HG03342 (cell line): ENCODE data around the gene DCAF4L1.

Experiments
- ATAC-seq: cut with Tn5 transposase; IDR thresholded peaks from one replicate; pipeline ENCODE4 v1.9.1; 2021; ENCODE audit warnings: mild to moderate bottlenecking, moderate library complexity; ENCODE audit not compliant: unreplicated experiment

Gene DCAF4L1, protein sequence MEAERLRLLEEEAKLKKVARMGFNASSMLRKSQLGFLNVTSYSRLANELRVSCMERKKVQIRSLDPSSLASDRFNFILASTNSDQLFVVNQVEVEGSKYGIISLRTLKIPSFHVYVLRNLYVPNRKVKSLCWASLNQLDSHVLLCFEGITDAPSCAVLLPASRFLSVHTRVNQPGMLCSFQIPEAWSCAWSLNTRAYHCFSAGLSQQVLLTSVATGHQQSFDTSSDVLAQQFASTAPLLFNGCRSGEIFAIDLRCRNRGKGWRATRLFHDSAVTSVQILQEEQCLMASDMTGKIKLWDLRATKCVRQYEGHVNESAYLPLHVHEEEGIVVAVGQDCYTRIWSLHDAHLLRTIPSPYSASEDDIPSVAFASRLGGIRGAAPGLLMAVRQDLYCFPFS

DNA sequence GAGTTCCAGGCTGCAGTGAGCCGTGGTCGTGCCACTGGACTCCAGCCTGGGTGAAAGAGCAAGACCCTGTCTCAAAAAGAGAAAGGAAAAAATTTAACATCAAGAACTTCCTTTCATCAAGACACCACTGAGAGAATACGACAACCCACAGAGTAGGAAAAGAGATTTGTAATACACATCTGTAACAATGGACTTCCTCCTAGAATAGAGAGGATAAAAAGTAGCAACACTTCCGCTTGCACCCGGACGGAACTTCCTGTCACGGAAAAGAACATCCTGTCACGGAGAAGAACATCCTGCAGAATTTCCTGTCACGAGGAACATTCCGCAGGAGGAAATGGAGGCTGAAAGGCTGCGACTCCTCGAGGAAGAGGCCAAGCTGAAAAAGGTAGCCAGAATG is at the start of gene DCAF4L1:
TSS of gene DCAF4L1 (plus strand) at position 301 of the 400 bp plus-strand sequence. CDS start at position 338, 37 bp downstream.
- ATAC-seq: no peak

DNA sequence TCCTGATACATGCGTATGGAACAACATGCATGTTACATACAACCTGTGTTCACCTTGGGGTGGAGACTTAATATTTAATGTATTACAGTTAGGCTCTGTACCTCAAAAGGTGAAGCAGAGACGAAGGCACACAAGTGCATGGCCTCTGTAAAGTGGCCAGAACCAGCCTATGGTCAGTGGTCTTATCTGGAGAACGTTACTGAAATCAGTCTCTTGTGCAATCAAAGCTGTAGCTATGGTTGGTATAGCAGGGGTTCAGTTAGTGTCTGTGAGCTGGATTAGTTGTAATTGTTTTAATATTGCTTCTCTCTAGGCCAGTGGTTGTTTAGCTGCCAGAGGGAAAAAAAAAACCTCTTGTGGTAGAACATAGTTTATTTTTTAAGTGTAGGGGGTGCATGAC is 48.6 kb upstream of the DCAF4L1 start:
- ATAC-seq: no peak

DNA sequence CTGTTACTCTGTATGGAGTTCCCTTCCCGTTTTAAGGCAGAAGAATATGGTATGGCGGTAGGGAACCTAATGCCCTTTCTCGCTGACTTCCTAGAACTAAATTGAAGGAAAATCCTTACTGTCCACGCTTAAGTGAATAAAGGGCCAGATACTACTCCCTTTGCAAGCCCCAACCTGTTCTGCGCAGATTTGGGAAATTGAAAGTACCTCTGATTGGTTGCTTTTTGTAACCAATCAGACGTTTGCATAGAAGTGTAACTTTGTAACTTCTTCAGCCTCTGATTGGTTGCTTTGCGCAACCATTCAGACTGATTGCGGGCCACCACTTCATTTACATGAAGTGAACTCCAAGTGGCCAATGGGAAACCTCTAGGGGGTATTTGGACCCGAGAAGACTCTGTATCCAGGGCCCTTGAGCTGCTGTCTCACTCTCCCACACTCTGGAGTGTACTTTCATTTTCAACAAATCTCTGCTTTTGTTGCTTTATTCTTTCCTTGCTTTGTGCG is 47.5 kb upstream of the DCAF4L1 start:
- no peak for ATAC-seq

DNA sequence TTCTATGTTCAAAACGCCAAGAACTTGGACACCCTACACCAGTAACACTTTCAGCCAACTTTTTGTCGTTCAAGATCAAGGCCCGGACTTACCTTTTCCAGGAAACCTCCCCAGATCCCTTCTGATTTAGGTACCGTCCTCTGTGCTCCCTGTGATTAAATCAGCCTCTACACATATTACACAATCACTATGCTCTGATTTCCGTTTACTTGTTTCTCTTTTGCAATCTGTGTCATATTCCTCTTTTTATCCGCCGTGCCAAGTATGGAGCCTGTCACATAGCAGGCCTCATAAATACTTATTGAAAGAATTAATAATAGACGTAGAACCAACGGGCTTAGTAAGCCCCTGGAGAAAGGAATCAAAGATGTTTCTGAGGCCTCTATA is 47.0 kb upstream of the DCAF4L1 start:
- no peak for ATAC-seq

DNA sequence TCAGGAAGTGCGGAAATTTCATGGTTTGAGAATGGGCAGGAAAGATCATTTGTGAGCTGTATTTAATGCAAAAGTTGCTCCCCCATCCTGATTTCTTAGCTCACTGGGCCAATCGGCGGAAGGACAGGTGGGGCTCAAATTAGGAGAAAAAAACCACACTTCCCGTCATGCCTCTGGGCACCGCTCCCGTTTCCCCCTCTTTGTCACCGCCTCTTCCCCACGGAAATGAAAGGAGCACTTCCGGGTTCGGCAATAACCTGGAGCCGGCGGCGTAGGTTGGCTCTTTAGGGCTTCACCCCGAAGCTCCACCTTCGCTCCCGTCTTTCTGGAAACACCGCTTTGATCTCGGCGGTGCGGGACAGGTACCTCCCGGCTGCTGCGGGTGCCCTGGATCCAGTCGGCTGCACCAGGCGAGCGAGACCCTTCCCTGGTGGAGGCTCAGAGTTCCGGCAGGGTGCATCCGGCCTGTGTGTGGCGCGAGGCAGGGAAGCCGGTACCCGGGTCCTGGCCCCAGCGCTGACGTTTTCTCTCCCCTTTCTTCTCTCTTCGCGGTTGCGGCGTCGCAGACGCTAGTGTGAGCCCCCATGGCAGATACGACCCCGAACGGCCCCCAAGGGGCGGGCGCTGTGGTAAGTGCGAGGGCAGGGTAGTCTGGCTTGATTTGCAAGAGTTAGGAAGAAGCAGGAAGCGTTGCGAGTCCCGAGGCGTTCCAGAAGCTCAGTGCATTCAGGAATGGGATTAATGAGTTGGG is 46.5 kb upstream of the DCAF4L1 start, which contains the start of gene TMEM33:
TSS of gene TMEM33 (plus strand) at position 529 of the 751 bp plus-strand sequence. CDS start at position 585, 56 bp downstream.
- peak; percentile 87 for ATAC-seq

DNA sequence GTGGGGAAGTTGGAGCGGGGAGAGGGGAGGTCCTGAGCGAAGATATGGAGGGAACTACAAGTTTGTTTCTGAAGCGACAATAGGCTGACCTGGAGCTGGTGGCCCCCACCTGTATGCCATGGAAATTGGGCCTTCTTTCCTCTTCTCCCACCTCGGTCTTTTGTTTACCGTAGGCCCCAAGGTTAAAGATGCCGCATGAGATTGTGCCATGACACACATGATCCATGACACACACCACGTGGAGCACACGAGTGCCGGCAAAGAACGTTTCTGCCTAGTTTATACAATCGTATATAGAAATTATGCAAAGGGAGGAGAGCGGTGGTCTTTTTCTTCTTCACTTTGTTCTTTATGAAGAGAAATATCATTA is 45.9 kb upstream of the DCAF4L1 start:
- peak; percentile 20 for ATAC-seq

DNA sequence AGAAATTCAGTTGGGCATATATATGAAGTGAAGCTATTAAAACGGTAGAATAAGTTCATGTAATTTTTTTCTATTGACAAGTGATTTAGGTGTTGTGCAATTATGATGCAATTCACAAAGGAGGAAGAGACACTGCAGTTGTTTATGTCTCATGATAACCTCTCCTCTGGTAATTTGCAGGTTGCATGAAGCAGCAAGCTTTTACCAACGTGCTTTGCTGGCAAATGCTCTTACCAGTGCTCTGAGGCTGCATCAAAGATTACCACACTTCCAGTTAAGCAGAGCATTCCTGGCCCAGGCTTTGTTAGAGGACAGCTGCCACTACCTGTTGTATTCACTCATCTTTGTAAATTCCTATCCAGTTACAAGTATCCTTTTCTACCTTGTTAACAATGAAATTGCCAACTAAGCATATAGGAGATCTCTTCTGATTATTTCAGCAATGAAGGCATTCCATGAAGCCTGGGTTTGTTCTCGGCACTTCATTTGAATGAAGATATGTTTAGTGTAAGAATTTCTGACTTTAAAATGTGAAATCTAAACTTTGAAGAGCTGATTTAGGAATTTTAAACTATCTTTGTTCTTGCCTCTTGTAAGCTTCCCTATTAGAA is 42.4 kb upstream of the DCAF4L1 start:
- ATAC-seq: no peak

DNA sequence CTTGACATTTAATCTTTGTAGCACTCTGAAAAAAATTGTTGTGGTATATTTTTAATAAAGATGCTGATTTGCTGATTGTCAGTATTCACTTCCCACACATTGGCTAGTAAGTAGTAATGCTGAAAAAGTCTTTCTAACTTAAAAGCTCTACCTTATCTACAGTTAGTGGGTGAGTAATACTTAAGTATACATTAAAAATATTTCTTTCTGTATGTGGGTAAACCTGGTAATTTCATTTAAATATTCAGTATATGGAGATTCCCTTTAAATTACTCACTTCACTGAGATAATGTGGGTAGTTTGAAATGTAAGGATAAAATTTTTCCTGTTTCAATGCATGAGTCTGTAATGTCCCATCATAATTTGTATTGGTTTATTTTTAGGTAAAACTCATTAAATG is 40.7 kb upstream of the DCAF4L1 start:
- no peak for ATAC-seq

DNA sequence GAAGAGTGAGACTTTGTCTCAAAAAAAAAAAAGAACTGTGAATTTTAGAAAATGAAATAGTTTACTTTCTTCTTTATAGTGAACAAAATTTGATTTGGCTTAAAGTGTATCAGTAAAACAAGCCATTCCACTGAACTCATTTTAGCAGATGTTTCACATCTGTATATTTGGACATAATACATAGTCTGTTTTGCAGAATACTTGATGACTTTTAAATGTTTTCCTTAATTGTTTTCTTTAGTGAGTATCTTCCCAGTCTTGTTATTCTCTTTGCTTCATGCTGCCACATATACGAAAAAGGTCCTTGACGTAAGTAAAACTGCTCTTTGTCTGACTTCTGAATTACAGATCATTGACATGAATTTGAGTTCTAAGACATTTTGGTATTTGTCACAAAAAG is 38.0 kb upstream of the DCAF4L1 start:
- no peak for ATAC-seq

DNA sequence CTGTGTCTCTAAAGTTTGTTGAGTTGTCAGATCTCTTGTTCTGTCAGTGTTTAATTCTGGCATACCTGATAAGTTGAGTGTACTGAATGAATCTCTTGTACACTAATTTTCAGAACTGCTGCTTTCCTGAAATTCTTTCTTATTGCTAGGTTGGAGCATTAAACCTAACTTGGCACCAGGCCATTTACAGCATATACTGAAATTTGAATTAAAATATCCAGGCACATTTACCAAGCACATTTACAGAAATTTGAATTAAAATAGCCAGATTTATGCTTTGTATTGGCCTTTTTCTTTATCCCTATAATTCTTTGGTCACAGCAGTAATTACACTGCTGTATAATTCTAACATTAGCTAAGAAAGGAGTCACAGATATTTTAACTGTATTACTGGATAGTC is 37.5 kb upstream of the DCAF4L1 start:
- no peak for ATAC-seq

DNA sequence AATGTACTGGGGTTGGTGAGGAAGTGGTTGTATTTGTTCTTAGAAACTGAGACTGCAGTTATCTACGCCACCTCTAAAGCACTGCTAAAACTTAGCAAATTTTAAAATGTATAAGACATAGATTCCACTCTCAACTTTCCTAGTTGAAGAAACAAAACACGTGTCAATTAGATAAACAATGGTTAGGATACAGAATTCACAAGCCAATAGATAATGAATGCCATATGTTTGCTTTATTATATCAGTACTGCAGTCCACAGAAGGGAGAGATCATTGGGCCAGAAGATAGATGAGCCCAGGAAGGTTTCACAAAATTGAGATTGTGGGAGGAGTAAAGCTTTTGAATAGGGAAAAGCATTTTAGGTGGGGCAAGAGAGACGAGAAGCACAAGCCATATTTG is 32.0 kb upstream of the DCAF4L1 start:
- no peak for ATAC-seq

DNA sequence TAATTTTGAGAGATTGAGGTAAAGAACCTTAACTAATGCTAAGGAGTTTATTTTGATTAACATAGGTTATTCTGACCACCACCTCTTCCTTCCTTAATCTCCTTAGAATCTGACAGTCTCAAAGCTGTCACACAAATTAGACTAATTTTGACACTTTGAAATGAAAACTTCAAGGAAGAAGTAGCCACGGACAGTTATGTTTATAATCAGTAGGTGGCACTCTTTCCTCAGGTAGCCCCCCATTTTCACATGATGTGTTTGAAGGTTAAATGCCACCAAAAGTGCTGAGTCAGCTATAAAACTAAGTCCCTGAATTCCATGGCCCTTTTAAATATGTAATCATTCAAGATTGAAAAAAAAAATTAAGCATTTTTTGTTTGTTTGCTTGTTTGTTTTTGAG is 23.9 kb upstream of the DCAF4L1 start:
- ATAC-seq: peak; percentile 69

DNA sequence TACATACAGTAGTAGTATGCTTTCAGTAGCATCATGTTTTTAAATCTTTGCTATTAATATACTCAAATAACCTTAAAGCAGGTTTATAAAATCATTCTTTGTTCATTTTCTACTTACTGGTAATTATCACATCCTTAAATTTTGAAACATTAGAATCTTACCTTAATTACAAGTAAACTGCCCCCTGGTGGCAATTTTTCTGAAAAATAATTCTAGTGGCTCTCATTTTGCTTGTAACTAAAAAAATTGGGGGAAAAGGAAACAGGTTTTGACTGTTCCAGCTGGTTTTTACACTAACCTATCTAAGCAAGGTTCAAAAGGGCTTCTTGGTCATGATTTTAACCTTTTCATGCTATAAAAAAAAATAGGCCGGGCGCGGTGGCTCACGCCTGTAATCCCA is 18.5 kb upstream of the DCAF4L1 start:
- no peak for ATAC-seq

DNA sequence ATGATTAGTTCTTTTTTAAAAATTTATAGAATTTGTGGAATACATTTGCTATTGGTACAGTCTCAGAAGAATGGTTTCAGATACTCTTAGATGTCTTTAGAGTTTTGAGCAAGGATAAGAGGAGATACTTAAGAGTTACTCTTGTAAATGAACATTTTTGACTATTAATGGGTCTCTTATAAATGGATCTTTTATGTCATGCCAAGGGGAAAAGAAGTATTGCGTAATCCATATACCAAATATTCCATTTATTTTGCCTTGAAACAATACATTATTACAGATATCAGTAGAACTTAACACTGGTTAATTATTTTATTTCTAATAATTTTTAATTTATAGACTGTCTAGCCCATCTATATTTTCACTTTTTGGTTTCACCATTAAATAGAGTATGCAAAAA is 17.2 kb upstream of the DCAF4L1 start:
- ATAC-seq: no peak

DNA sequence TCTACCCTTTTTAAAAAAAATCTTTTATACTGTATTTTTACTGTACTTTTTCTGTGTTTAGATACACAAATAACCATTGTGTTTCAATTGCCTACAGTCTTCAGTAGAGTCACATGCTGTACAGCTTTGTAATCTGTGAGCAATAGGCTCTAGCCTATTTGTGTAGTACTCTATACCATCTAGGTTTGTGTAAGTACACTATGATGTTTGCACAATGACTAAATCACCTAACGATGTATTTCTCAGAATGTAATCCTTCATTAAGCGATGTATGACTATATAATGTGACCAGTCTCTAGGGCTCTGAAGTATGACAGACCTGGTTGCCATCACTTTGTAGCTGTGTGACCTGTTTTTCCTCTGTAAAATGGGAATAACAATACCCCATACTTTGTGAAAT is 14.2 kb upstream of the DCAF4L1 start:
- no peak for ATAC-seq

DNA sequence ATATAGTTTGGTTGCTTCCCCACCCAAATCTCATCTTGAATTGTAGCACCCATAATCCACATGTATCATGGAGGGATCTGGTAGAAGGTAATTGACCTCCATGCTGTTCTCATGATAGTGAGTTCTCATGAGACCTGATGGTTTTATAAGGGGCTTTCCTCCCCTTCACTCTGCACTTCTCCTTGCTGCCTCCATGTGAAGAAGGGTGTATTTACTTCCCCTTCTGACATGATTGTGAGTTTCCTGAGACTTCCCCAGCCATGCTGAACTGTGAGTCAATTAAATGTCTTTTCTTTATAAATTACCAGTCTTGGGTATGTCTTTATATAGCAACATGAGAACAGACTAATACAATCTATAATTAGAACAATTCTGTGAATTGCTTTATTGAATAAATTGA is 11.9 kb upstream of the DCAF4L1 start:
- ATAC-seq: no peak

DNA sequence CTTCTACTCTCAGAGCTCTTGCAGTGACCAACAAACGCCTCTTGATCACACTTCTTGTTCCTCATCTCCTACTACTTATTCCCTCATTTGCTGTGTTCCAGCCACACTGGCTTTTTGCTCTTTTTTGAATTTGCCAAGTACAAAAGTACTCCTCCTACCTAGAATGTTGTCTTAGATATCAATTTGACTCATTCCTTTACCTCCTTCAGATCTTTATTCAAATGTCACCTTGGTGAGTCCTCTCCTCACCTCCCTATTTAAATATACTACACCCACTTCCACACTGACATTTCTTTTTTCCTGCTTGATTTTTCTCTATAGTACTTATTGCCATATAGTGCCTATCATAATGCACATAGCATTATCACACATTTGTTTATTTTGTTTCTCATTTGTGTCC is 6.2 kb upstream of the DCAF4L1 start:
- no peak for ATAC-seq

DNA sequence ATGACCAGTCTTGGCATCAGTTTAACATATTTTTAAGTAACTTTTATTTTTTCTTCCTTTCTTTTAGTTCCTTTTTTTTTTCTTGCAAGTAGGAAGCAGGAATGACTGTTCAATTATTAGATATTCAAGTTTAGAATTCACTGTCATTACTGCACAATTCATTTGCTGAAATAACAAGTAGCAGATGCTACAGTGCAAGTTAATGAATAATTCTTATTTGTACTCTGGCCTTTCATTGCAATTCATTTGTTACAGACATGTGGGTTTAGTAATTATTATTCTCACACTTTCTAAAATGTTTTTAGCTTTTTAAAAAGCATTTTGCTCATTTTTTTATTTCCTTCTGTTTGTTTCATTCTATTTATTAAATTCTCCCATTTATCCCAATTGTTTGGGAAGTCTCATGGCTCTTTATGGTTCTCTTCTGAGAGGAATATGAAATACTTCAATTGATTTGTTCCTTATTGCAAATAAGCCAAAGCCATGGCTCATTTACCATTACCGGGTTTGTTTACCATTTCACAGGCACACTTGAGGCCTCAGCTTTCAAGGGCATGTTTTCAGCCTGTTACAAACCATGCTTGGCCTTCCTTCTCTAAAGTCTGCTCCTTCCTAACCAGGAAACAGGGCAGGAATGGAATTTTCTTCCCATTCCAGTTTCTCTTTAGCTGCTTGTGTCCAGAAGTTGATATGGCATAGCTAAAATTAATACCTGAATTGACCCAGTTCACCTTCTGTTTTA is 4.6 kb upstream of the DCAF4L1 start:
- no peak for ATAC-seq

DNA sequence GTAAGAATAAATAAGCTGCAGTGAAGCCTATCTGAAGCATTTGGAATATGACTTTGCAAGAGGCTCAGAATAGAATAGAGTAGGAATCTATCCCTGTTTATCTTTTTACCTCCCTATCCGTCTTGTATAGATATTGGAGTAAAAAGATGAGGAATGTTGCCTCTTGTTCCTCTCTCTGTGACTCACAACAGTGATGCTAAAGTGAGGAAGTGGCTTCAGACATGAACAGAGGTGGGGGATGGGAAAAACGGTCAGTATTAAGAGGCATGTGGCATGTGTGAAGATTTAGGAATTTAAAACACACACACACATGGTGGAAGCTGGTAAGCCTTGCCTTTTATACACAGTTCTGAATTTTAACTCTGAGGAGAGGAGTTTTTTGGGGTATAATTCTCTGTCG is 3.8 kb upstream of the DCAF4L1 start:
- no peak for ATAC-seq

DNA sequence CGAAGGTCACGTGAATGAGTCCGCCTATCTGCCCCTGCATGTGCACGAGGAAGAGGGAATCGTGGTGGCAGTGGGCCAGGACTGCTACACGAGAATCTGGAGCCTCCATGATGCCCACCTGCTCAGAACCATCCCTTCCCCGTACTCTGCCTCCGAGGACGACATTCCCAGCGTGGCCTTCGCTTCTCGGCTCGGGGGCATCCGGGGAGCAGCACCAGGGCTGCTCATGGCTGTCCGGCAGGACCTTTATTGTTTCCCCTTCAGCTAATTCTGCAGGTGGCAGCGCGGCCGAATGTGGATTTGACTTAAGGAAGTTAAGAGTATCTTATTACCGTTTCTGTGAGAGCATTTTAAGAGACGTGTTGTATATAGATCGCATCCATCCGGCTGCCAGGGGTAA is 1.2 kb downstream of the DCAF4L1 start:
- ATAC-seq: no peak

DNA sequence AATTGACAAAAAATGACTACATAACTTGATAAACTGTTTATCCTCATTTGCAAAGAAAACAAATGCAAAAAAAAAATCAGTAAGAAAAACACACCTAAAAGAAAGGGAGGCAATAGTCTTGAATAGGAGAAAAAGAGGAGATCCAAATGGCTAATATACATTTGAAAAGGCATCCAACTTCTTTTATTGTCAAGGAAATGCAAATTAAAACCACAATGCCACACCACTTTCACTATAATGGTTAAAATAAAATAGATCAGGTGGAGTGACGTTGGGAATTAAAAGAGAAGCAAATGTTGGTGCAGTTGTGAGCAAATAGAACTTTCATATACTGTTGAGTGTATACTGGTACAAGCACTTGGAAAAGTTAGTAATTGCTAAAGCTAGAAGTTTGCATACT is 3.6 kb downstream of the DCAF4L1 start:
- ATAC-seq: no peak
